ENCODE data around the gene SERPINB10.

Gene SERPINB10

GRCh38 chr18:63975628-63976027 lies 67.9 kb downstream of the SERPINB10 start:
- TF ChIP-seq, protein P1, sequence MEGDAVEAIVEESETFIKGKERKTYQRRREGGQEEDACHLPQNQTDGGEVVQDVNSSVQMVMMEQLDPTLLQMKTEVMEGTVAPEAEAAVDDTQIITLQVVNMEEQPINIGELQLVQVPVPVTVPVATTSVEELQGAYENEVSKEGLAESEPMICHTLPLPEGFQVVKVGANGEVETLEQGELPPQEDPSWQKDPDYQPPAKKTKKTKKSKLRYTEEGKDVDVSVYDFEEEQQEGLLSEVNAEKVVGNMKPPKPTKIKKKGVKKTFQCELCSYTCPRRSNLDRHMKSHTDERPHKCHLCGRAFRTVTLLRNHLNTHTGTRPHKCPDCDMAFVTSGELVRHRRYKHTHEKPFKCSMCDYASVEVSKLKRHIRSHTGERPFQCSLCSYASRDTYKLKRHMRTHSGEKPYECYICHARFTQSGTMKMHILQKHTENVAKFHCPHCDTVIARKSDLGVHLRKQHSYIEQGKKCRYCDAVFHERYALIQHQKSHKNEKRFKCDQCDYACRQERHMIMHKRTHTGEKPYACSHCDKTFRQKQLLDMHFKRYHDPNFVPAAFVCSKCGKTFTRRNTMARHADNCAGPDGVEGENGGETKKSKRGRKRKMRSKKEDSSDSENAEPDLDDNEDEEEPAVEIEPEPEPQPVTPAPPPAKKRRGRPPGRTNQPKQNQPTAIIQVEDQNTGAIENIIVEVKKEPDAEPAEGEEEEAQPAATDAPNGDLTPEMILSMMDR (conservative IDR thresholded peaks at IDR 0.05; ENCODE audit: low read length), result no peak
- no peak for TF ChIP-seq EZH2phosphoT487 (IDR thresholded peaks at IDR 0.05; ENCODE audit: borderline replicate concordance)
- no peaks in the 10 kb centered on the region for H3F3A ChIP-seq (ENCODE audit: low read depth)
- H2AFZ ChIP-seq (ENCODE audit: low read length), result no peak overlapping the region
- H3K4me3 ChIP-seq (ENCODE audit: low read length, poor library complexity, severe bottlenecking), result no peak overlapping the region
- no peak overlapping the region for H3K4me2 ChIP-seq (ENCODE audit: low read depth, low read length, poor library complexity, severe bottlenecking)
- H3K9me3 ChIP-seq (ENCODE audit: insufficient read depth, low read depth, low read length), result no peaks in the 10 kb centered on the region
- peaks cover 4% of the 10 kb centered on the region for H3K4me1 ChIP-seq (ENCODE audit: insufficient read depth, low read length, poor library complexity, severe bottlenecking)
- H3K79me2 ChIP-seq (ENCODE audit: insufficient read depth, low read length), result no peaks in the 10 kb centered on the region
- no peaks in the 10 kb centered on the region for H3K9me2 ChIP-seq (replicated peaks; ENCODE audit: low read depth, low read length)
- H3K27me3 ChIP-seq (ENCODE audit: insufficient read depth, low read length, poor library complexity, severe bottlenecking), result no peaks in the 10 kb centered on the region
- H3K9ac ChIP-seq (ENCODE audit: low read depth, low read length, poor library complexity, severe bottlenecking), result no peak overlapping the region
- no peaks in the 10 kb centered on the region for H4K20me1 ChIP-seq (ENCODE audit: insufficient read depth, low read length, poor library complexity, severe bottlenecking)
- no peaks in the 10 kb centered on the region for H3K36me3 ChIP-seq (ENCODE audit: insufficient read depth, low read length)

GRCh38 chr18:63977040-63977439 lies 69.3 kb downstream of the SERPINB10 start:
- H3K9me3 ChIP-seq (ENCODE audit: insufficient read depth, low read depth, low read length), result no peaks in the 10 kb centered on the region
- no peaks in the 10 kb centered on the region for H3K79me2 ChIP-seq (ENCODE audit: insufficient read depth, low read length)
- H3K4me3 ChIP-seq (ENCODE audit: low read length, poor library complexity, severe bottlenecking), result no peak overlapping the region
- TF ChIP-seq, protein P1 (conservative IDR thresholded peaks at IDR 0.05; ENCODE audit: low read length), result no peak
- no peak for TF ChIP-seq EZH2phosphoT487 (IDR thresholded peaks at IDR 0.05; ENCODE audit: borderline replicate concordance)
- H3K27me3 ChIP-seq (ENCODE audit: insufficient read depth, low read length, poor library complexity, severe bottlenecking), result no peaks in the 10 kb centered on the region
- H4K20me1 ChIP-seq (ENCODE audit: insufficient read depth, low read length, poor library complexity, severe bottlenecking), result no peaks in the 10 kb centered on the region
- no peaks in the 10 kb centered on the region for H3F3A ChIP-seq (ENCODE audit: low read depth)
- H2AFZ ChIP-seq (ENCODE audit: low read length), result no peak overlapping the region
- no peak overlapping the region for H3K9ac ChIP-seq (ENCODE audit: low read depth, low read length, poor library complexity, severe bottlenecking)
- no peaks in the 10 kb centered on the region for H3K9me2 ChIP-seq (replicated peaks; ENCODE audit: low read depth, low read length)
- H3K4me2 ChIP-seq (ENCODE audit: low read depth, low read length, poor library complexity, severe bottlenecking), result no peak overlapping the region
- no peaks in the 10 kb centered on the region for H3K4me1 ChIP-seq (ENCODE audit: insufficient read depth, low read length, poor library complexity, severe bottlenecking)
- no peaks in the 10 kb centered on the region for H3K36me3 ChIP-seq (ENCODE audit: insufficient read depth, low read length)

GRCh38 chr18:63979409-63979920 lies 71.7 kb downstream of the SERPINB10 start:
- H3F3A ChIP-seq (ENCODE audit: low read depth), result no peaks in the 10 kb centered on the region
- H3K79me2 ChIP-seq (ENCODE audit: insufficient read depth, low read length), result no peaks in the 10 kb centered on the region
- no peaks in the 10 kb centered on the region for H4K20me1 ChIP-seq (ENCODE audit: insufficient read depth, low read length, poor library complexity, severe bottlenecking)
- H3K4me1 ChIP-seq (ENCODE audit: insufficient read depth, low read length, poor library complexity, severe bottlenecking), result no peaks in the 10 kb centered on the region
- no peaks in the 10 kb centered on the region for H3K9me3 ChIP-seq (ENCODE audit: insufficient read depth, low read depth, low read length)
- H3K4me2 ChIP-seq (ENCODE audit: low read depth, low read length, poor library complexity, severe bottlenecking), result peak overlapping the region; percentile 15
- H3K36me3 ChIP-seq (ENCODE audit: insufficient read depth, low read length), result peaks cover 7% of the 10 kb centered on the region; the same call in 1 of the 2 replicates
- TF ChIP-seq, protein P1 (conservative IDR thresholded peaks at IDR 0.05; ENCODE audit: low read length), result peak; percentile 94
- TF ChIP-seq EZH2phosphoT487 (IDR thresholded peaks at IDR 0.05; ENCODE audit: borderline replicate concordance), result no peak
- no peak overlapping the region for H3K4me3 ChIP-seq (ENCODE audit: low read length, poor library complexity, severe bottlenecking)
- H2AFZ ChIP-seq (ENCODE audit: low read length), result peak overlapping the region; percentile 89
- H3K27me3 ChIP-seq (ENCODE audit: insufficient read depth, low read length, poor library complexity, severe bottlenecking), result no peaks in the 10 kb centered on the region
- no peaks in the 10 kb centered on the region for H3K9me2 ChIP-seq (replicated peaks; ENCODE audit: low read depth, low read length)
- H3K9ac ChIP-seq (ENCODE audit: low read depth, low read length, poor library complexity, severe bottlenecking), result no peak overlapping the region
